GM18526 (cell line): ENCODE measurements around the gene MYRF.

Experiments
- POLR2A ChIP-seq: IDR thresholded peaks from 3 replicates; pipeline ENCODE4 v1.6.1; 2011; ENCODE audit not compliant: insufficient read length; ENCODE audit errors: extremely low read depth

Gene MYRF

GRCh38 chr11:61757213-61757862, 4.9 kb downstream of the MYRF start:
- TF ChIP-seq POLR2A: no peak

- TF ChIP-seq POLR2A: no peak
These were observed 8.5 kb downstream of the MYRF start for GRCh38 chr11:61760946-61761345.

GRCh38 chr11:61761440-61762222, 9.2 kb downstream of the MYRF start:
- TF ChIP-seq POLR2A: no peak

- TF ChIP-seq POLR2A: no peak
These were observed 9.8 kb downstream of the MYRF start for GRCh38 chr11:61762223-61762615.

- no peak for TF ChIP-seq POLR2A
These were observed 10.4 kb downstream of the MYRF start for GRCh38 chr11:61762798-61763197.

- no peak for TF ChIP-seq POLR2A
These were observed 11.6 kb downstream of the MYRF start for GRCh38 chr11:61763930-61764605.

GRCh38 chr11:61764606-61765260, 12.3 kb downstream of the MYRF start:
- no peak for TF ChIP-seq POLR2A

GRCh38 chr11:61765550-61766253, 13.3 kb downstream of the MYRF start:
- no peak for TF ChIP-seq POLR2A

GRCh38 chr11:61766353-61766841, 14.0 kb downstream of the MYRF start:
- no peak for TF ChIP-seq POLR2A

- TF ChIP-seq POLR2A: no peak
These were observed 16.1 kb downstream of the MYRF start for GRCh38 chr11:61768376-61769076.

- no peak for TF ChIP-seq POLR2A
These were observed 16.9 kb downstream of the MYRF start for GRCh38 chr11:61769169-61769920.

GRCh38 chr11:61769946-61770683, 17.7 kb downstream of the MYRF start:
- TF ChIP-seq POLR2A: no peak
